Heart right ventricle (tissue), 16 donors: ENCODE measurements around the gene HPDL. TPM values are rescaled to one million over a fixed set of nuclear protein-coding genes. Genes with fewer than 3 reads are reported as not detected.

ENCODE experiments used
- ATAC-seq, 8 donors: fragments of 200-7000 bp; cut with Tn5 transposase; one replicate each; pipeline ENCODE4 v1.9.1; 2020; ENCODE audit warnings: mild to moderate bottlenecking in 8 of 8, moderate library complexity in 8 of 8, moderate number of reproducible peaks in 1 of 8
- DNase-seq, 2 donors: peaks; one replicate each; pipeline ENCODE4 v3.0.0-alpha.2; 2020
- H3K27ac ChIP-seq, 10 donors: fragments of 200-600 bp; sonication (generic) in 2 of 10; one replicate each; pipeline versions ENCODE4 v1.5.0 to v1.8.0; 2020 to 2022; ENCODE audit warnings: mild to moderate bottlenecking in 3 of 10
- H3K27me3 ChIP-seq, 7 donors: fragments of 200-600 bp; one replicate each; pipeline ENCODE4 v1.8.0; 2021 to 2022; ENCODE audit warnings: mild to moderate bottlenecking in 2 of 7
- H3K36me3 ChIP-seq, 9 donors: fragments of 200-600 bp; sonication (generic) in 1 of 9; one replicate each; pipeline versions ENCODE4 v1.5.0 to v1.8.0; 2020 to 2022; ENCODE audit warnings: mild to moderate bottlenecking in 2 of 9
- H3K4me1 ChIP-seq, 9 donors: fragments of 200-600 bp; sonication (generic) in 1 of 9; one replicate each; pipeline versions ENCODE4 v1.5.0 to v1.8.0; 2020 to 2022; ENCODE audit warnings: mild to moderate bottlenecking in 4 of 9
- H3K4me3 ChIP-seq, 10 donors: fragments of 200-600 bp; sonication (generic) in 2 of 10; one replicate each; pipeline versions ENCODE4 v1.5.0 to v1.8.0; 2020 to 2022; ENCODE audit warnings: mild to moderate bottlenecking in 7 of 10, moderate library complexity in 2 of 10
- H3K9me3 ChIP-seq, 11 donors: fragments of 200-600 bp in 10 of 11; sonication (generic) in 2 of 11; one replicate each; pipeline versions ENCODE4 v1.5.0 to v1.8.0; 2013 to 2022; ENCODE audit warnings: mild to moderate bottlenecking in 2 of 11, control low read depth in 1 of 11, moderate library complexity in 1 of 11
- CTCF ChIP-seq, 9 donors: fragments of 200-600 bp; sonication (generic) in 2 of 9; IDR thresholded peaks; one replicate each; pipeline versions ENCODE4 v1.5.0 to v1.8.0; 2021 to 2022; ENCODE audit warnings: antibody characterized with exemption in 9 of 9, mild to moderate bottlenecking in 5 of 9, moderate library complexity in 1 of 9
- WGBS, 2 donors: extraction: QIAGEN DNeasy Blood & Tissue Kit; methylation state at CpG; one replicate each; pipeline ENCODE4 v1.1.7; 2013; ENCODE audit warnings: inconsistent platforms in 1 of 2; 5-methylcytosine and 5-hydroxymethylcytosine counted together
- intact Hi-C, 10 donors: fragments of 100-400 bp; cut with DNase I; formaldehyde crosslinking; loops; one replicate each; pipeline versions ENCODE4 v1.11.1 to v1.14.2; 2022
- polyA plus RNA-seq, 2 donors: library from polyadenylated mRNA; stranded (reverse); fragments of 200-250 nt; gene quantifications; one replicate each; pipeline ENCODE4 v1.2.3, GENCODE V29; 2013
- total RNA-seq, 10 donors: library from RNA; stranded (reverse); fragmentation: NEBNext Ultra II Directional in 3 of 10; extraction: Animal tissue kit (Norgen Biotek cat#: 25700) in 3 of 10; gene quantifications; one replicate each; pipeline versions ENCODE4 v1.2.1 to v1.2.4, GENCODE V29; 2021 to 2023
- donor health status: Arrhythmogenic right ventricular cardiomyopathy.
- donor health status: ischemic (EF 13 %, LVEDD 7.1; RV severe dilation, severe dysfunction).
- donor health status: healthy with polysubstance abuse.
- donor health status: DM: no; HTN: yes; CAD: no.
- donor health status: DM: no; HTN: no; CAD: no.
- donor health status: ischemic (EF 25% LVEDD 6.9; RV normal size, moderate dysfunction).
- donor health status: ischemic (EF 25% LVEDD 5.7; RV mildly dilated, moderate dysfunction).
- donor health status: healthy.
- donor health status: DM: yes; HTN: yes; CAD: no.
- donor health status: Ischemic cardiomyopathy.
- donor health status: ischemic (EF 35%, LVEDD 5.7; RV mildly dilated, moderate dysfunction).
- donor health status: nonischemic (EF 11% LVEDD 7.7; RV severe dilation, severe dysfunction).
- donor health status: DM: yes; HTN: yes; CAD: no.
- donor health status: PGD.
- donor health status: ischemic (EF 29% LVEDD 5.4; RV normal size, mild dysfunction).
- donor health status: nonischemic (EF 23%, LVEDD 6.1; RV moderate dilation, normal function).

Gene HPDL
- total and polyA plus RNA-seq, 12 donors: 0.17 to 0.62 (median 0.37) TPM; not detected in 7

GRCh38 chr1:45314266-45314665 lies 12.4 kb upstream of the HPDL start:
- Histone ChIP-seq H3K36me3 (no peaks in the 10 kb centered on the region), H3K4me3 (no peak overlapping the region), H3K4me1 (no peaks in the 10 kb centered on the region), H3K27ac (no peak overlapping the region), H3K27me3 (no peaks in the 10 kb centered on the region), H3K9me3 (no peaks in the 10 kb centered on the region)
- intact Hi-C loops: no loop called here
- no peak for DNase-seq
- WGBS, 2 donors: 87 to 89% methylated on average over 3 of the region's 3 CpGs
- ATAC-seq: no peak
- no peak for TF ChIP-seq CTCF (IDR thresholded peaks at IDR 0.05)

DNA sequence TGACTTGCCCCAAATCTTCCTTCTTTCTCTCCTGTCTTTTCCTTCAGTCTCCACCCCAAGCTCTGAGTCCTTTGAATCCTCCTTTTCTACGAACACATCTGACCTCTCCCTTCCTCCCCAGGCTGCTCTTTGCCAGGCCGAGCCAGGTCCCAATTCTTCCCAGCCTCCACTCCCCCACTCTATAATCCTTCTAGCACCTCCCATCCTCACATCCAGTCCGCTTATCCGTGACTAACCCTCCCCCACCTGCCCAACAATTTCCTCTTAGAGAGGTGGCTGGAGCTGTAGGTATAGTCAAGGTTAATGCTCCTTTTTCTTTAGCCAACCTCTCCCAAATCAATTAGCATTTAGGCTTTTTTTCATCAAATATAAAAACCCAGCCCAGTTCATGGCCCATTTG lies 9.5 kb upstream of the HPDL start:
- Histone ChIP-seq H3K36me3 (no peaks in the 10 kb centered on the region), H3K27me3 (no peaks in the 10 kb centered on the region), H3K9me3 (no peaks in the 10 kb centered on the region), H3K4me1 (no peaks in the 10 kb centered on the region), H3K4me3 (no peak overlapping the region), H3K27ac (no peak overlapping the region)
- intact Hi-C loops: no loop called here
- ATAC-seq (no peak), DNase-seq (no peak)
- 45 to 46% methylated on average over 4 of the region's 4 CpGs for WGBS, 2 donors
- TF ChIP-seq CTCF (IDR thresholded peaks at IDR 0.05): no peak

GRCh38 chr1:45319761-45320160 lies 6.9 kb upstream of the HPDL start:
- H3K36me3 ChIP-seq: no peaks in the 10 kb centered on the region
- H3K9me3 ChIP-seq: no peaks in the 10 kb centered on the region
- intact Hi-C loops: no loop called here
- no peak for TF ChIP-seq CTCF (IDR thresholded peaks at IDR 0.05)
- no peak for ATAC-seq
- no peak overlapping the region for H3K4me3 ChIP-seq
- no peaks in the 10 kb centered on the region for H3K27me3 ChIP-seq
- no peaks in the 10 kb centered on the region for H3K4me1 ChIP-seq
- WGBS, 2 donors: 78 to 83% methylated on average over 4 of the region's 4 CpGs
- no peak overlapping the region for H3K27ac ChIP-seq
- DNase-seq: no peak

- H3K36me3 ChIP-seq: no peaks in the 10 kb centered on the region
- intact Hi-C loops: no loop called here
- H3K27me3 ChIP-seq: no peaks in the 10 kb centered on the region
- no peak for TF ChIP-seq CTCF (IDR thresholded peaks at IDR 0.05)
- DNase-seq (no peak), ATAC-seq (no peak)
- H3K27ac ChIP-seq: no peak overlapping the region
- no peaks in the 10 kb centered on the region for H3K9me3 ChIP-seq
- WGBS, 2 donors: 87 to 92% methylated on average over 5 of the region's 5 CpGs
- no peak overlapping the region for H3K4me3 ChIP-seq
- peaks cover 0 to 8% (median 0%) of the 10 kb centered on the region in 9 donors for H3K4me1 ChIP-seq
These were observed 5.3 kb upstream of the HPDL start for GRCh38 chr1:45321444-45321843.
